Spleen (tissue), 11 donors: ENCODE measurements around the gene FHAD1. TPM values are rescaled to one million over a fixed set of nuclear protein-coding genes. Genes with fewer than 3 reads are reported as not detected.

ENCODE experiments used
- DNase-seq: peaks from one replicate; pipeline ENCODE4 v3.0.0-alpha.2; 2020
- H3K27ac ChIP-seq, 8 donors: fragments of 200-600 bp; sonication (generic) in 7 of 8; 1 replicate in 4 of 8; 2 replicates in 4 of 8; pipeline versions ENCODE4 v1.5.0 to v1.8.0; 2016 to 2021; ENCODE audit warnings: inconsistent platforms in 4 of 8, mild to moderate bottlenecking in 4 of 8, moderate library complexity in 1 of 8
- H3K27me3 ChIP-seq, 7 donors: fragments of 200-600 bp; sonication (generic) in 6 of 7; replicated peaks in 1 of 7; 1 replicate in 4 of 7; 2 replicates in 3 of 7; pipeline versions ENCODE4 v1.5.0 to v1.8.0; 2016 to 2021; ENCODE audit warnings: inconsistent platforms in 3 of 7, mild to moderate bottlenecking in 1 of 7
- H3K36me3 ChIP-seq, 6 donors: fragments of 200-600 bp; sonication (generic) in 5 of 6; 1 replicate in 4 of 6; 2 replicates in 2 of 6; pipeline versions ENCODE4 v1.5.0 to v1.8.0; 2016 to 2021; ENCODE audit warnings: inconsistent platforms in 2 of 6
- H3K4me1 ChIP-seq, 6 donors: fragments of 200-600 bp; sonication (generic) in 5 of 6; 1 replicate in 3 of 6; 2 replicates in 3 of 6; pipeline versions ENCODE4 v1.5.0 to v1.8.0; 2016 to 2021; ENCODE audit warnings: inconsistent platforms in 3 of 6
- H3K4me3 ChIP-seq, 8 donors: fragments of 200-600 bp; sonication (generic) in 7 of 8; 1 replicate in 4 of 8; 2 replicates in 4 of 8; pipeline versions ENCODE4 v1.5.0 to v1.8.0; 2016 to 2021; ENCODE audit warnings: inconsistent platforms in 4 of 8, mild to moderate bottlenecking in 4 of 8, moderate library complexity in 2 of 8
- H3K9me3 ChIP-seq, 8 donors: fragments of 200-600 bp; sonication (generic) in 7 of 8; 1 replicate in 4 of 8; 2 replicates in 4 of 8; pipeline versions ENCODE4 v1.5.0 to v1.8.0; 2016 to 2021; ENCODE audit warnings: inconsistent platforms in 4 of 8
- POLR2A ChIP-seq, 3 donors: fragments of 450-650 bp; IDR thresholded peaks; one replicate each; pipeline ENCODE4 v1.5.1; 2017; ENCODE audit warnings: antibody characterized with exemption in 3 of 3, mild to moderate bottlenecking in 1 of 3
- POLR2AphosphoS5 ChIP-seq, 3 donors: sonication (generic); formaldehyde crosslinking; IDR thresholded peaks; one replicate each; pipeline ENCODE4 v1.5.1; 2017; ENCODE audit warnings: antibody characterized with exemption in 3 of 3
- WGBS, 5 donors: extraction: QIAGEN DNeasy Blood & Tissue Kit in 3 of 5; methylation state at CpG; one replicate each; pipeline versions ENCODE4 v1.1.5 to v1.1.7; 2013 to 2018; 5-methylcytosine and 5-hydroxymethylcytosine counted together
- intact Hi-C: fragments of 100-400 bp; cut with DNase I; formaldehyde crosslinking; loops from one replicate; pipeline ENCODE4 v1.15.0; 2023; ENCODE audit warnings: low total_unique reads
- polyA plus RNA-seq, 3 donors: library from polyadenylated mRNA; stranded (reverse); fragments of 200-250 nt; gene quantifications; one replicate each; pipeline ENCODE4 v1.2.1, GENCODE V29; 2013
- total RNA-seq, 7 donors: library from RNA; depleted of rRNA in 3 of 7; stranded (reverse); fragments of >200 nt in 3 of 7; fragmentation: NEBNext Ultra II Directional in 4 of 7; extraction: Animal tissue kit (Norgen Biotek cat#: 25700) in 4 of 7; gene quantifications; one replicate each; pipeline versions ENCODE4 v1.1.0 to v1.2.1, GENCODE V29; 2016 to 2021
- TF ChIP-seq, protein P1 (sequence below), 11 experiments: fragments of 200-600 bp in 7 of 11; fragments of 450-650 bp in 4 of 11; sonication (generic) in 4 of 11; IDR thresholded peaks in 8 of 11; conservative IDR thresholded peaks in 3 of 11; 1 replicate in 7 of 11; 2 replicates in 4 of 11; pipeline versions ENCODE4 v1.4.0 to v1.8.0; 2016 to 2021; ENCODE audit warnings: antibody characterized with exemption in 11 of 11, inconsistent platforms in 4 of 11, mild to moderate bottlenecking in 1 of 11
- donor health status: healthy with polysubstance abuse.
- donor health status: DM: no; HTN: no; CAD: no; lungs with moderate emphysema.
- donor health status: DM: no; HTN: no; CAD: no.
- donor health status: Bipolar disorder and iron deficiency.
- donor health status: healthy.
- donor health status: DM: no; HTN: no; CAD: no.
- donor health status: DM: yes; HTN: yes; CAD: no.

FHAD1 gene
- total and polyA plus RNA-seq, 10 donors = 0.22 to 1.0 (median 0.28) TPM; not detected in 3

DNA sequence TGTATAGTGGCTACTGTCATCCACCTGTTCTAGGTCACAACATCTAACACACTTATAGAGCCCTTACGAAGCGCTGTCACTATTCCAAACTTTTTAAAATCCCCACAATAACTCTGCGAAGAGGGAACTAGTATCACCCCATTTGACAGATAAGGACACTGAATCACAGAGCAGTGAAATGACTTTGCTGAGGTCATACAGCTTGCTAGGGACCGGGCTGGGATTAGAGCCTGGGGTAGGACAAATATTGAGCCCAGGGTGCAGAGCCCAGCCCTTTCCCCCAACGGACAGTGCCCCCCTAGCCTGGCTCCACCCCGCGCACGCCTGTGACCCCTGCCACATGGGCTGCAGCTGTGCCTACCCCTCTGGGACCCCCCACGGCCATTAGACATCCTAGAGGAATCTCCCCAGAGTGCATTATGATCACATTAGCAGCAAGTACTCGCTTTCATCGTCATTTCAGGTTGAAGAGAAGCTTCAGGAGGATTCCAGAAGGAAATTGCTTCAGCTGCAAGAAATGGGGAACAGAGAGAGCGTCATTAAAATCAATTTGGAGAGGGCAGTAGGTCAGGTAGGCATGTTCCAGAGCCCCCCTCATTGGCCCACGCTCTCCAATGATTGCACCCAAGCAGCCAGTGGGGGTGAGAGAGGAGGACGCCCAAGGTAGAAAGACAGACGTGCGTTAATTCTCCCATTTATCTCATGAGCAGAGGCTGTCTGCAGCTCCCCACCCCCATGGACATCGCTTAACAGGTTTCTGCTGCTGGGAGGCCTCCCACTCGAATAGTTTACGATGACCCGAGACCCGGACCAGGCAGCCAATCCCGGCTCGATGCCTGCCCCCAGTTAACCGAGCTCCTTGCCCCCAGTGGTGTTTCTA, 77.2 kb downstream of the FHAD1 start:
- TF ChIP-seq, protein P1, sequence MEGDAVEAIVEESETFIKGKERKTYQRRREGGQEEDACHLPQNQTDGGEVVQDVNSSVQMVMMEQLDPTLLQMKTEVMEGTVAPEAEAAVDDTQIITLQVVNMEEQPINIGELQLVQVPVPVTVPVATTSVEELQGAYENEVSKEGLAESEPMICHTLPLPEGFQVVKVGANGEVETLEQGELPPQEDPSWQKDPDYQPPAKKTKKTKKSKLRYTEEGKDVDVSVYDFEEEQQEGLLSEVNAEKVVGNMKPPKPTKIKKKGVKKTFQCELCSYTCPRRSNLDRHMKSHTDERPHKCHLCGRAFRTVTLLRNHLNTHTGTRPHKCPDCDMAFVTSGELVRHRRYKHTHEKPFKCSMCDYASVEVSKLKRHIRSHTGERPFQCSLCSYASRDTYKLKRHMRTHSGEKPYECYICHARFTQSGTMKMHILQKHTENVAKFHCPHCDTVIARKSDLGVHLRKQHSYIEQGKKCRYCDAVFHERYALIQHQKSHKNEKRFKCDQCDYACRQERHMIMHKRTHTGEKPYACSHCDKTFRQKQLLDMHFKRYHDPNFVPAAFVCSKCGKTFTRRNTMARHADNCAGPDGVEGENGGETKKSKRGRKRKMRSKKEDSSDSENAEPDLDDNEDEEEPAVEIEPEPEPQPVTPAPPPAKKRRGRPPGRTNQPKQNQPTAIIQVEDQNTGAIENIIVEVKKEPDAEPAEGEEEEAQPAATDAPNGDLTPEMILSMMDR (IDR thresholded peaks at IDR 0.05 in 8 of 11, conservative IDR thresholded peaks at IDR 0.05 in 3 of 11) = no peak
- TF ChIP-seq POLR2AphosphoS5 (IDR thresholded peaks at IDR 0.05) (no peak), POLR2A (IDR thresholded peaks at IDR 0.05) (no peak)
- DNase-seq = no peak
- H3K36me3 ChIP-seq = no peaks in the 10 kb centered on the region
- no peak overlapping the region for H3K27ac ChIP-seq
- H3K4me1 ChIP-seq = peaks cover 6 to 27% (median 18%) of the 10 kb centered on the region in 6 donors
- H3K27me3 ChIP-seq = peaks cover 0 to 24% (median 2%) of the 10 kb centered on the region in 7 donors
- 68 to 84% (median 74%) methylated on average over 21 to 24 of the region's 24 CpGs for WGBS, 5 donors
- intact Hi-C loops = loop anchor here (2.0 kb wide), 1 partner anchor 107 kb away; no protein-coding TSS in a partner anchor
- H3K4me3 ChIP-seq = no peak overlapping the region
- H3K9me3 ChIP-seq = peaks cover 0 to 12% (median 10%) of the 10 kb centered on the region in 8 donors

DNA sequence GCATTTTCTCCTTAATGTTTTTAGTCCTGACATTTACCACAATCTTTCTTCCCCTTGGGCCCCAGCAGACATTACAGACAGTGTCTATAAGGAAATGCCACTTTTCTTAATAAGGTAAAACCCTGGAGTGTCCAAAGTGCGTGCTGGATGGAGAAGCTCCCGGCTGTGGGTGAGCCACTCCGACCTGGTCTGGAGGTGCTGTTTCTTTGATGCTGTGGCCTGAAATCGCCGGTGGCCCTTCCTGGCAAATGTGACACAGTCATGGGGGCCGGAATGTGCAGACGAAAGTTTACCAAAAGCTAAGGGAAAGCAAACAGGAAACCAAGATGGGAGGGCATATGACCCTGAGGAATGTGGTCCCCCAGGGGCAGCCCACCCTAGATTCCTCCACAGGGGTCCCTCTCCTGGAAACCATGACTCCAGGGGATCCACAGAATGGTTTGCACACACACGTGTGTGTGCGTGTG, 77.9 kb downstream of the FHAD1 start:
- H3K4me1 ChIP-seq = peaks cover 7 to 34% (median 22%) of the 10 kb centered on the region in 6 donors
- 80 to 89% (median 85%) methylated on average over 9 of the region's 9 CpGs for WGBS, 5 donors
- H3K4me3 ChIP-seq = no peak overlapping the region
- no peaks in the 10 kb centered on the region for H3K36me3 ChIP-seq
- DNase-seq = no peak
- intact Hi-C loops = no loop called here
- H3K27me3 ChIP-seq = peaks cover 0 to 27% (median 3%) of the 10 kb centered on the region in 7 donors
- H3K27ac ChIP-seq = no peak overlapping the region
- H3K9me3 ChIP-seq = peaks cover 0 to 11% (median 8%) of the 10 kb centered on the region in 8 donors
- no peak for TF ChIP-seq POLR2A (IDR thresholded peaks at IDR 0.05)
- TF ChIP-seq, protein P1 (IDR thresholded peaks at IDR 0.05 in 8 of 11, conservative IDR thresholded peaks at IDR 0.05 in 3 of 11) = no peak

DNA sequence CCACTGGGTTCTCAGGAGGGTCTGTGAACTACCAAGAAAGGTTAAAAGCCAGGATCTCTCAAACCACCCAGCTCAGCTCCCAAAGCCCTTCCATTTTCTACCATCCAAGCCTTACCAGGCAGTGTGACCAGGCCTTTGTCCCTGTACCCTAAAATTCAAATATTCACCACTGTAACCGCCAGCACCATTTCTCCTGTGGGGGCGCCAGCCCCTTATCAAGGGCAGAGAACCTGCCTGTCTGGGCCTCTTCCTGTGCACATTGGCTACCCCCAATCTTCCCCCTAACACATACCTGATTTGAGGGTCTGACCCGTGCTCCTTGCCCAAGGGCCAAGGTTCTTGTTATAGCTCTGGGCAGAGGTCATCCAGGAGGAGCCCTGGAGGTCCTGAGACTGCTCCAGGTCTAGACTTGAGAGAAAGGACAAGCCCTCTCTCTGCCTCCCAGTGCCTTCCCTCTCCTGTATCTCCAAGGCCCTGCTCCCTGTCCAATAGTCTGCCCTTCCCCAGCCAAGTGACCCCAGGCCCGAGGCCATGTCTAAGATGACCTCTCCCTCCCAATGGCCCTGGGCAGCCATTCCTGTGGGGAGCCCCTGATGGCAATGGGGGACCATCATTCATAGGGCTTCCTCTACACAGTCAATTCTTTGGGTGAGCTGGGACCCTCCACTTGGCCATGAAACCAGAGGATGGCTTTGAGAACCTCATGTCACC, 78.5 kb downstream of the FHAD1 start:
- intact Hi-C loops = no loop called here
- H3K4me3 ChIP-seq = no peak overlapping the region
- TF ChIP-seq, protein P1 (IDR thresholded peaks at IDR 0.05 in 8 of 11, conservative IDR thresholded peaks at IDR 0.05 in 3 of 11) = no peak
- no peak for TF ChIP-seq POLR2AphosphoS5 (IDR thresholded peaks at IDR 0.05)
- no peak for TF ChIP-seq POLR2A (IDR thresholded peaks at IDR 0.05)
- 79 to 88% (median 83%) methylated on average over 3 to 4 of the region's 4 CpGs for WGBS, 5 donors
- H3K27ac ChIP-seq = no peak overlapping the region
- H3K36me3 ChIP-seq = no peaks in the 10 kb centered on the region
- peaks cover 7 to 35% (median 22%) of the 10 kb centered on the region in 6 donors for H3K4me1 ChIP-seq
- peaks cover 0 to 4% (median 2%) of the 10 kb centered on the region in 8 donors for H3K9me3 ChIP-seq
- peaks cover 0 to 27% (median 3%) of the 10 kb centered on the region in 7 donors for H3K27me3 ChIP-seq
- peak; percentile 67 for DNase-seq
